Natural killer cell treated with Interleukin-12 subunit alpha and Interleukin-12 subunit beta and Interleukin-15 and Interleukin-18, amount 100 ng/mL, for 72 hours (primary cell): Measurements from ENCODE around the gene PIK3R1. TPM values are rescaled to one million over a fixed set of nuclear protein-coding genes. Genes with fewer than 3 reads are reported as not detected.
A peak's percentile ranks its signal among the peaks of the same experiment; 100 is the strongest.

Experiments
- ATAC-seq, 2 donors: fragments of 150-1000 bp; cut with Tn5 transposase in 1 of 2; sonication (Bioruptor Pico), chemical (Tn5 transposase) in 1 of 2; 2 replicates each; pipeline ENCODE4 v1.10.0; 2021
- DNase-seq: peaks from one replicate; pipeline ENCODE4 v3.0.0; 2022; ENCODE audit warnings: low spot score
- H3K27ac Mint-ChIP-seq, 2 donors: 1 replicate in 1 of 2; 2 replicates in 1 of 2; pipeline ENCODE4 v1.8.0; 2022; ENCODE audit warnings: mixed read lengths in 2 of 2, mild to moderate bottlenecking in 1 of 2, moderate library complexity in 1 of 2
- H3K27me3 Mint-ChIP-seq, 2 donors: 1 replicate in 1 of 2; 2 replicates in 1 of 2; pipeline ENCODE4 v1.8.0; 2022; ENCODE audit warnings: mixed read lengths in 2 of 2
- H3K36me3 Mint-ChIP-seq: one replicate; pipeline ENCODE4 v1.8.0; 2022; ENCODE audit warnings: mixed read lengths
- H3K4me1 Mint-ChIP-seq, 2 donors: 1 replicate in 1 of 2; 2 replicates in 1 of 2; pipeline ENCODE4 v1.8.0; 2022; ENCODE audit warnings: low read depth in 2 of 2, mixed read lengths in 2 of 2, mild to moderate bottlenecking in 1 of 2
- H3K4me3 Mint-ChIP-seq: one replicate; pipeline ENCODE4 v1.8.0; 2022; ENCODE audit warnings: mixed read lengths
- H3K9me3 Mint-ChIP-seq: 2 replicates; pipeline ENCODE4 v1.8.0; 2022; ENCODE audit warnings: mixed read lengths
- total RNA-seq, 2 donors: library from RNA; stranded (reverse); gene quantifications; one replicate each; pipeline ENCODE4 v1.2.3, GENCODE V29; 2022

PIK3R1 gene
- total RNA-seq, 2 donors from 2014 or later = 141 to 195 TPM

DNA sequence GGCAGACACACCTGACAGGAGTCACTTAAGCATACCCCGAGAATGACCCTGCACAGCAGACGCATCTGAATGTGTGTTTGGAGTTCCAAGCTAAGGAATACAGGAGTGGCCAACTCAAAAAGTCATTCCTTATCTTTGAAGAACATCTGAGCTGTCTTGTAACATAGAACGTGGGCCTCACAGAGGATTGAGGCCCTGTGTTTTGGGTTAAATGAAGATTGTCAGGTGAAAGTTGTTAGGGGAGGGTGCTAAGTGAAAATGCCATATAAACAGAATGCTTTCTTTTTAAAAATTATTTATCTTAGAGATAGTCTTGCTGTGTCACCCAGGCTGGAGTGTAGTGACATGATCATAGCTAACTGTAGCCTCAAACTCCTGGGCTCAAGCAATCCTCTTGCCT, 100.9 kb downstream of the PIK3R1 start:
- Mint-ChIP-seq H3K27ac (peak overlapping the region; percentile 38 to 62), H3K9me3 (no peaks in the 10 kb centered on the region), H3K4me1 (peaks cover 23 to 37% of the 10 kb centered on the region in 2 donors), H3K27me3 (no peaks in the 10 kb centered on the region), H3K4me3 (no peak overlapping the region), H3K36me3 (no peaks in the 10 kb centered on the region)
- ATAC-seq (no peak), DNase-seq (no peak)

DNA sequence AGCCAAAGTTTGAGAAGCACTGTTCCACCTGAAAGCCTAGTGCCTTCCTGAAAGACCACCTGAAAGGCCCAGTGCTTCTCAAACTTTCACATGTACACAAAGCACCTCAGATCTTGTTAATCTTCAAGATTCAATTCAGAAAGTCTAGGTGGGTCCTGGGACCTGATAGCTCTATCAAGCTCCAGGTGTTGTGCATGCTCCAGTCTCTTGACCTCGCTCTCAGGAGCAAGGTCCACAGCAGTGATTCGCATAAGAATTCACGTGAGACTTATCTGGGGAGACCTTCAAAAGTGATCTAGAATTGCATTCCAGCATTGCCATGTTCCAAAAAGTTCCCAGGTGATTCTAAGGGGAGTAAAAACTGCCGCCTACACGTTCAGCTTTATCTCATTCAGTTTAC, 102.1 kb downstream of the PIK3R1 start:
- no peaks in the 10 kb centered on the region for H3K9me3 Mint-ChIP-seq
- no peaks in the 10 kb centered on the region for H3K27me3 Mint-ChIP-seq
- H3K36me3 Mint-ChIP-seq = no peaks in the 10 kb centered on the region
- H3K4me3 Mint-ChIP-seq = no peak overlapping the region
- H3K27ac Mint-ChIP-seq = no peak overlapping the region
- DNase-seq = no peak
- peaks cover 23 to 37% of the 10 kb centered on the region in 2 donors for H3K4me1 Mint-ChIP-seq
- ATAC-seq = no peak

DNA sequence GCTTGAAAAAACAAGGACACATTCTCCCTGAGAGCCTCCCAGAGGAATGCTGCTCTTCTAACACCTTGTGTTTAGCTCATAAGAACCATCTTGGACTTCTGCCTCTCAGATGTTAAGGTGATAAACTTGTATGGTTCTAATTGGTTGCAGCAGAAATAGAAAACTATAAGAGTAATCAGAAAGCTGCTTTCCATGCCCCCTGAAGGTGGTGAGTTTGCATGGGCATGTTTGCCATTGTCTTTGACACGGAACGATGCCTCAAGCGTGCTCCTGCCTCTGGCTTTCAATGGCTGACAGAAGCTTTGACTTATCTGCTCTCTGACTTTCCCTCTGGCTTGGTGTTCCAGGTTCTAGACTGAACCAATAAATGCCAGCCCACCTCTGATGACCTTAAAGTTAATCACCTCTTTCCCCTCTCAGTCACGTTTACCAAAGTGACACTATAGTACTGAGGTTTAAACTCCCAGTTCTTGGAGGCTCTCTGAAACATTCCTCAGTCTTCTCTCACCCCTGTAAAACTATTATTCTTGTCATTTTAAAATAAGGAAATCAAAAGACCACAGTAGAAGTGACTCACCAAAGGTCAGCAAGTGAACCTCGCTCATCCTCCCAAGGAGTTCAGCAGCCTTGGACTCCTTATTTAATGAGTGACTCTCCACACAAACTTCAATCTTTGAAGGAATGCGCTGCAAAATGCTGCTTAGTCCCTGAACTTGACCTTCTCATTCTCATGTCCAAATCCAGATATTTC, 103.6 kb downstream of the PIK3R1 start:
- Mint-ChIP-seq H3K27ac (peak overlapping the region in 1 of 2 donors; percentile 15), H3K36me3 (no peaks in the 10 kb centered on the region), H3K4me3 (no peak overlapping the region), H3K27me3 (no peaks in the 10 kb centered on the region), H3K9me3 (no peaks in the 10 kb centered on the region), H3K4me1 (peaks cover 23 to 32% of the 10 kb centered on the region in 2 donors)
- DNase-seq = no peak
- ATAC-seq = no peak

DNA sequence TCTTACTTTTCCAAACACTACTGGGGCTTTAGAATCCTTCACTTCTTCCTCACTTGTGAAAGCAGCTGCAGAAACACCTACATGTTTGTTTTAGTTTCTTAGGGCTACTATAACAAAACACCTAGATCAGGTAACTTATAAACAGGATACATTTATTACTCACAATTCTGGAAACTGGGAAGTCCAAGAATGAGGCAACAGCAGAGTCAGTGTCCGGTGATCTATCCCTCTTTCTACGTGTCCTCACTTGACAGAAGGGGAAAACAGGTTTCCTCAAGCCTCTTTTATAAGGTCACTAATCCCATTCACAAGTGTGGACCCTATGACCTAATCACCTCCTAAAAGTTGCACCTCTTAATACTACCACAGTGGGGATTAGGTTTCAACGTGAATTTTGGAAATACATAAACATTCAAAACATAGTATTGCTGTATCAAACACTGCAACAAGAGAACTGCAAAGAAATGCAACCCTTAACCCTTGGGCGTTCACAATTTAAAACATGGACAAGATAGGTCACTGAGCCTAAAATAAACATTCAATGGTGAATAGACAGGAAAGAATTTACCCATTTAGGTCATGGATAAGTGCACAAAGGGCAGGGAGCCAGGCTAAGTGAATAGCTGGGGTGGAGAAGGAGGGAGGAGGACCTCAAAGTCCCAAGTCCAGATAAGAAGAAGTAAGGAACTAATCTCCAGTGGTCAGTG, 104.3 kb downstream of the PIK3R1 start:
- peak overlapping the region in 1 of 2 donors; percentile 15 for H3K27ac Mint-ChIP-seq

DNA sequence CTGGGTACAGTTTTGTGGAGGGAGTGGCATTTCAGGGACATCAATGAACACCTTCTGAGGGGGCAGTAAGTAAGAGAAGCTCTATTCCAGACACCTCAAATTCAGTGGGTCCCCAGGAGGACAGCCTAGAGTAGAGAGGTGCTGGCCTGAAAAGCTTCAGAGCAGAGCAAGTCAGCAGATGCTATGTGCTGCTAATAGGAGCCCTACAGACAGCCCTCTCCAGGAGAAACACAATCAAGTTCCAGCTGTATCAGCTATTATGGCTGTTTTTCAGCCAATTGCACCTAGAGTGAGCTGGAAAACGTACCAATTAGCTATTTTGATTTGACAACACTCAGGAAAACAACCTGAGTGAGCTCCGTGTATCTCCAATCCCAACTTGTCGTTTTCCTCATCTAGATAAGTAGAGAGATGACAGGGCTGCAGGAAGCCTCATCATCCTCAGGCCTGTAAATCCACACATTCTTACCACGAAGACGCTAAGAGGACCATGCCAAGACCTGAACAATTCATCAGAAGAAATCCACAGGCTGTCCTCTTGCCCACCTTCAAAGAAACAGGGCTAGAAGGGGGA, 104.9 kb downstream of the PIK3R1 start:
- Mint-ChIP-seq H3K4me3 (no peak overlapping the region), H3K9me3 (peaks cover 7% of the 10 kb centered on the region), H3K27ac (peak overlapping the region in 1 of 2 donors; percentile 15), H3K27me3 (peaks cover 0 to 4% of the 10 kb centered on the region in 2 donors), H3K4me1 (peaks cover 24 to 30% of the 10 kb centered on the region in 2 donors), H3K36me3 (no peaks in the 10 kb centered on the region)
- ATAC-seq (no peak), DNase-seq (no peak)

More for the DNA sequence above, 104.3 kb downstream of the PIK3R1 start:
- Mint-ChIP-seq H3K36me3 (no peaks in the 10 kb centered on the region), H3K27me3 (no peaks in the 10 kb centered on the region), H3K4me3 (no peak overlapping the region), H3K4me1 (peaks cover 23 to 29% of the 10 kb centered on the region in 2 donors), H3K9me3 (peaks cover 2% of the 10 kb centered on the region)
- DNase-seq (no peak), ATAC-seq (no peak)

DNA sequence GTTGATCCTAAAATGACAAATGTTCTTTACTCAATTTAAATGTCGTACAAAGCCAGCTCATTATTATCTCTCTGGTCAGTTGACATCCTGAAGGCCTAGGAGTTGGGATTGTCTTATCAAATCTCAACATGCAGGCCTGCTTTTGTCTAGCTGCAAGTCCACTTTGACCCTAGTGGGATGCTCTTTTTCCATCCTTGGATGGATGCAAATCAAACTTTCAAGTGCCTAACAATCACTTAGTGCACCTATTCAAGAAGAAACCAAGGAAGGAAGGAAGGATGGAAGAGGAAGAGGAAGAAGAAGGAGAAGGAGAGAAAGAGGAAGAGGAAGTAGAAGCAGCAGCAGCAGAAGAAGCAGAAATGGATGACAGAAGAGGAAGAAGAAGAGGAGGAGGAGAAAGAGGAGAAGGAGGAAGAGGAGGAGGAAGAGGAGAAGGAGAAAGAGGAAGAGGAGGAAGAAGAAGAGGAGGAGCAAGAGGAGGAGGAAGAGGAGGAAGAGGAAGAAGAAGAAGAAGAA, 109.6 kb downstream of the PIK3R1 start:
- DNase-seq = no peak
- Mint-ChIP-seq H3K9me3 (peaks cover 10% of the 10 kb centered on the region), H3K4me1 (peaks cover 11 to 30% of the 10 kb centered on the region in 2 donors), H3K4me3 (no peak overlapping the region), H3K27ac (peak overlapping the region in 1 of 2 donors; percentile 16), H3K36me3 (peaks cover 8% of the 10 kb centered on the region), H3K27me3 (peaks cover 11% of the 10 kb centered on the region in 2 donors)
- no peak for ATAC-seq

DNA sequence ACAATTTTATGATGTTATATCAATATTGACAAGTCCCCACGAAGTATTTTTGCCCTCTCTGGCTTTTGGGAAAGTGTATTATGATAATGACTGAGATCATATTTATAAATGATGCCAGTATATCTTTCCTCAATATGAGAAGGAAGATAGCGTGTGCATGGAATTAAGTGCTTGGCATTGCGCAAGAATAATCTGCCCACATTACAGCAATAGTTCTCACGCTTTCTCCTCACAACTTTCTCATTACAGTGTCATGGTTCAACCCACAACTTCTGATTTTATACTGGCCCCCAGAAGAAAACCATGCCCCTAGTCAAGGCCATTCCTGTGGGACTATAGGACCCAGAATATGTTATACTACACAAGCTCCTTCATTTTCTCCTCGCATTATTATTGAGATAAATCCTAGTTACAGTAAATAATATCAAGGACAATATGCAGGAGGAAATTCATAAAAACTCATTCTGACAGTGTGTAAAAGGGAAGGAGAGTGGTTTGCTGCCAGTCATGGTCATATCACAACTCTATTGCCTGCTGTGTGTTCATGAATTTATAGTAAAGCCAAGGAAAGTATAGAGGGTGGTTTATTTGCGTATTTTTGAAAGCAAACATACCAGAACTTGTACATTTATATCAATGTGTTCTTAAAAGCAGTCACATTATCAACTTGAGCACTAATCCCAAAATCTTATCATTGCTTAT, 114.1 kb downstream of the PIK3R1 start:
- Mint-ChIP-seq H3K4me1 (peaks cover 41 to 67% of the 10 kb centered on the region in 2 donors), H3K27me3 (peaks cover 11% of the 10 kb centered on the region in 2 donors)

DNA sequence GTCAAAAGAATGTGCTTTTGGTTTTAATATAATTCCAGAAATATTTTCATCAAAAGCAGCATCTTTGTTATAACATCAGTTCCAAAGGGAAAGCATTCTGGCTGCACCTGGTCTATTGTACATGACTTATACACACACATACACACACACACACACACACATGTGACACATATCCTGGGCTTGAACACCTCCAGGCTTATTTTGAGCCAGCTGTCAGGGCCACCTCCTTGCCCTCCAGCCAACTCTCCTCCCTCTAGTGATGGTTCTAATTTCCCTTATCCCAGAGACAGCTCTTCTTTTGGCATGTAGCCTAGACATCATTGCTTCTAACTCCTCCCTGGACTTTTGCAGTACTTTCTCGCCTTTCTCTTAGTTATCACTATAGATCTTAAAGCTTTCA, 115.0 kb downstream of the PIK3R1 start:
- Mint-ChIP-seq H3K4me1 (peaks cover 35 to 61% of the 10 kb centered on the region in 2 donors), H3K36me3 (peaks cover 8% of the 10 kb centered on the region), H3K27me3 (peaks cover 7 to 11% of the 10 kb centered on the region in 2 donors), H3K9me3 (peaks cover 8% of the 10 kb centered on the region), H3K27ac (peak overlapping the region; percentile 55 to 94), H3K4me3 (peak overlapping the region; percentile 54)
- DNase-seq (no peak), ATAC-seq (no peak)

More for the DNA sequence above, 114.1 kb downstream of the PIK3R1 start:
- no peak for DNase-seq
- H3K27ac Mint-ChIP-seq = peak overlapping the region in 1 of 2 donors; percentile 94
- no peak for ATAC-seq
- no peak overlapping the region for H3K4me3 Mint-ChIP-seq
- peaks cover 13% of the 10 kb centered on the region for H3K9me3 Mint-ChIP-seq
- H3K36me3 Mint-ChIP-seq = peaks cover 8% of the 10 kb centered on the region

DNA sequence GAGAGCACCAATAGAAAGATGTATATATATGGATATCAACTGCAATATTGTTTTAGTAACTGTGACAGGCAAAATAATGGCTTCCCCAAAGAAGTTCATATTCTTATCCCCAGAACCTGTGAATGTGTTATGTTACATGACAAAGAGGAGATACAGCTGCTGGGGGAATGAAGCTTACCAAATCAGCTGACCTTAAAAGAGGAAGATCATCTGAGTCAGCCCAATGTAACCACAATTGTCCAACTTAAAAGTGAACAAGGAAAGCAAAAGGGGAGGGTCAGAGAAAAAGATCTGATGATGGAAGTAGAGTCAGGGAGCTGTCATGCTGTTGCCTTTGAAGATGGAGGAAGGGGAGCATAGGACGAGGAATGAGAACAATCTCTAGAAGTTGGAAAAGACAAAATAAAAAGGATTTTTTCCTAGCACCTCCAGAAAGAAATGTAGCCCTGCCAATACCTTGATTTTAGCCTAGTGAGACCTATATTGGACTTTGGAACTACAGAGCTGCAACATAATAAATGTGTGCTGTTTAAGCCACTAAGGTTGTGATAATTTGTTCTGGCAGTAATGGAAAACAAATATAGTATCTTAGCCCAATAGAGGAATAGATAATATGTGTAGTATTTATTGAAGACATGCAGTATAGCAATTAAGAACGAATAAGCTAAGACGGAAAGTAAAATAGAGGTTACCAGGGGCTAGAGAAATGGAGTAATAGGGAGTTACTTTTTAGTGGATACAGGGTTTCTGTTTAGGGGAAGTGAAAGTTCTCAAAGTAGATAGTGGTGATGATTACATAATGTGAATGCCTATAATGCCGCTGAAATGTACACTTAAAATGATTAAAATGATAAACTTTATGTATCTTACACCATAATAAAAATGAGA, 115.9 kb downstream of the PIK3R1 start:
- no peak for DNase-seq
- H3K27ac Mint-ChIP-seq = peak overlapping the region; percentile 55 to 94
- peaks cover 33 to 63% of the 10 kb centered on the region in 2 donors for H3K4me1 Mint-ChIP-seq
- peaks cover 10% of the 10 kb centered on the region for H3K9me3 Mint-ChIP-seq
- ATAC-seq = no peak
- peak overlapping the region; percentile 54 for H3K4me3 Mint-ChIP-seq
- H3K27me3 Mint-ChIP-seq = peaks cover 7 to 11% of the 10 kb centered on the region in 2 donors
- H3K36me3 Mint-ChIP-seq = peaks cover 8% of the 10 kb centered on the region

DNA sequence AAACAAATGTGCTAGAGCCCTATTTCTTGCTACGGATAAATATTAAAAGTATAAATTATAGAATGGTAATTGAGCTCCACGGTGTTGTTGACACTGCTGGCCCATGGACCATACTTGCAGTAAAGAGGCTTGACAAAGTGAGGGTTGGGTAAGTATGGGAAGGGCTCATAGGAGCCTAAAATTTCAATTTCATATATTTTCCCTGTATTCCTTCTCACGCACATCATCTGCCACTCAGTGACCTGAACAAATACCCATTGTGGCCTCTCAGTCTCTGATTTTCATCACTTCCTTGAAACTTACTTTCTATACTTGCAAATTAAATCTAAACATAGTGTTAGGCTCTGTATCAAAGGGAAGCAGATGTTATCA, 116.5 kb downstream of the PIK3R1 start:
- peak overlapping the region; percentile 55 to 94 for H3K27ac Mint-ChIP-seq
- H3K36me3 Mint-ChIP-seq = peaks cover 8% of the 10 kb centered on the region
- ATAC-seq (no peak), DNase-seq (no peak)
- H3K4me3 Mint-ChIP-seq = peak overlapping the region; percentile 54
- peaks cover 10% of the 10 kb centered on the region for H3K9me3 Mint-ChIP-seq
- peaks cover 30 to 64% of the 10 kb centered on the region in 2 donors for H3K4me1 Mint-ChIP-seq
- peaks cover 7 to 11% of the 10 kb centered on the region in 2 donors for H3K27me3 Mint-ChIP-seq

DNA sequence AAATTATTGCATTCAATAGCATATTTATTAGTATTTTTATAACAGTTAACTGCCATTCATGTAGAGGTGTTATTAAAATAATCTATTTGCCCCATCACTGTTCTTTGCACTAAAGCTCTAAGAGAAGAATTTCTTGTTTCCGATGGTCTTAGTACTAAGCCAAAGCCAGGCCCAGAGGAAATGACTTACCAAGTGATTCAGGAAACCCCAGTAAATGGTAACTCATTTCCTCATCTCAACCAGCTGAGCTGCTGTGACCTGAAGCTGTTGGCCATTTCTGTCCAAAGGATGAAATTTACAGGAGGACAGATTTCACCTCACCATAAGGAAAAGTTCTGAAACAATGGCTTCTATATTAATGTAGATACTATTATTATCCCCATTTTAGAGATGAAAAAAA, 117.0 kb downstream of the PIK3R1 start:
- peaks cover 6 to 8% of the 10 kb centered on the region in 2 donors for H3K27me3 Mint-ChIP-seq
- H3K27ac Mint-ChIP-seq = peak overlapping the region; percentile 55 to 94
- H3K4me3 Mint-ChIP-seq = peak overlapping the region; percentile 54
- peaks cover 10% of the 10 kb centered on the region for H3K9me3 Mint-ChIP-seq
- peak; percentile 69 to 71 for ATAC-seq
- no peak for DNase-seq
- H3K36me3 Mint-ChIP-seq = peaks cover 8% of the 10 kb centered on the region
- peaks cover 30 to 66% of the 10 kb centered on the region in 2 donors for H3K4me1 Mint-ChIP-seq

DNA sequence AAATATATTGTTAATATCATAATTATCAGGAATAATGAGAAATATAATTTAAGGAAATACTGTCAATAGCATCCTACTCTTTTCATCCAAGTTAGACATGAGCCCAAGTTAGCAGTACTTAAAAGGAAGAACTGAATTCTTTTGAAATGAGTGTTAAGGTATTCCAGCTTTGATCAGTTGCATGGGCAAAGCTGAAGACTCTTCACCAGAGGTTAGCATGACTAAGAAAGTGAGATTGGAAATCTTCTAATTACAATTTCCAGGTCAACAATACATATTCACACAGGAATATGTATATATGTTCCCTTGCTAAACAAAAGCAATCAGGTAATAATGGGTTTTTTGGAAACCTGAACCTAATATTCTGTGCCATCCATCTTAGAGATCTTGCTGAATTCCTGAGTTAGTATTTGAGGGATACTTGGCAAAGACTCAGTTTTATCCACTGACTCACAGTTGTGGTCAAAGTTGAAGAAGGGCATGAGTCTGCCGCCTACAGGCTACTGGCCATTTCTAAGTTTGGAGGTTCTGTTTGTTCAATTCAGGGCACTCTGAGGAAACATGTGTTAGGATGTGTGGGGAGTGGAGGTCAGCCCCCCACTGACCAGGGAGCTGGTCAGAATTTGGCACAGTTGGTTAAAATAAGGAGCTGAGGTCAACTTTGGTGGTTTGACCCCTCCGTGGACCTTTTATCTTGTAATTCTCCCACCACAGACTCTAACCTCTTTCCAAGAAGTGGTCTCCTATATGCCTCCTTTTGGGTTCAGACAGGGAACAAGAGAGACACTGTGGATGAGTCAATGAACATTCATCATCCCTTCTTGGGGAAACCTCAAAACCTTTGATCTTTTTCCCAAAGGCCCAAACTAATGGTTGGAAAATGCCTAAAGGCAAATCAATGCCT, 118.3 kb downstream of the PIK3R1 start:
- Mint-ChIP-seq H3K9me3 (peaks cover 6% of the 10 kb centered on the region), H3K4me3 (no peak overlapping the region), H3K4me1 (peaks cover 30 to 56% of the 10 kb centered on the region in 2 donors), H3K27ac (peak overlapping the region; percentile 55 to 94), H3K36me3 (no peaks in the 10 kb centered on the region), H3K27me3 (no peaks in the 10 kb centered on the region)
- ATAC-seq = peak; percentile 64 to 80
- DNase-seq = no peak
